ENCODE measurements around the gene HID1.
"Not testable (repeated sequence)": the region's sequence is repeated elsewhere in the genome, so short reads cannot be mapped to it uniquely, and the experiment has no call there.

HID1 gene

DNA sequence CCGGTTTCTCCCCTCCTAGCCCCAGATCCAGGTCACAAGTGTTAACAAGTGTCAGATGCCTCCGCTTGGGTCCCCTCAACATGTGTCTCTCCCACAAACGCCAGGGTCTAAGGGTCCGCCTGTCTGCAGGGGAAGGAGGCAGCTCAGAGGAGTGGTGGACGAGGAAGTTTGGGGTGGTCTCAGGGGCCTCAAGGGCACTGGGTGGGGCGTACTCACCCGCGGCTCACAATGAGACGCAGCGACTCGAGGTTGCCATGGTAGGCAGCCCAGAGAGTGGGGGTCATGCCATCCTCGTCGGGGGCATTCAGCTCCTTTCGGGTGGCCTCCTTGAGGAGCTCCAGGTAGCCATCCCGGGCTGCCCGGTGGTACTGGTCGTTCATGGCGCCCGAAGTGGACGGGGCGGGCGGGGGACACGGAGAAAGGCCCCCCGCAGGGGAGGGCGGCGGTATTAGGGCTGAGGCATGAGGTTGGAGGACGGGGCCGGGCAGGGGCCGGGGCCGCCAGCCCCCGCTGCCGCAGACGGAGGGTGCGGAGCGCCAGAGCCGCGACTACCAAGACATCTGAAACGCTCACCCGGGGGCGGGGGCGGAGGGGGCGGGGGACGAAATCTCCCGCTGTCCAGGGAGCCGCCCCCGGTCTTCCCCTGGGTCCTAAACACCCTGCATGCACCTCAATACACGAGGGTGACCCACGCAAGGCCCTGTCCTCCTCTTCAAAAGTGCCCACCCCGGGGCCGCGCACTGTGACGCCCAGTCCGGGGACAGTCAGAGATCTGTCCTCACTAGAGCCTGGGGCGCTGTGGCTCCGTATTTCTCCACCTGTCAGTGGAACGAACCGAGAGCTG lies 49.6 kb downstream of the HID1 start, which contains the start of gene USH1G:
Gene USH1G, minus strand, starts transcription at position 562 of the 844 bp plus-strand sequence. Its CDS starts 182 bp downstream, at position 380.
- peak; percentile 7 for DNase-seq (ENCODE audit: low read depth)

DNA sequence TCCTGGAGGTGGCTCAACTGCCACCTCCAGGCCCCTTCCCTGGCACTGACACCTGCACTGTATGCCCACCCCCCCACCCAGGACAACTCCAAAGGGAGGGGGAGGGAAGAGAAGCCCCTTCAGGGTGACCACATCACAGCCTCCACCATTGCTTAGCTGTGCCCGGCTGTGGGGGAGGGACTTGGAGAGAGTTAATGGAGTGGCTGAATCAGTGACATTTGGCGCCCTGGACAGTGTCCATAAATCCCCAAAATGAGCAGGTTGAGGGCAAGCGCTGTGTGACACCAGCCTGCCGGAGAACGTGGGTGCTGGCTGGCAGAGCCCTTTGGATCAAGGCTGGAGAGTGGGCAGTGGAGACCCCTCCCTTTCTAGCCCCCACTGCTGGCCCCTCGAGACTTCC lies 50.4 kb downstream of the HID1 start:
- no peak for DNase-seq (ENCODE audit: low read depth)

DNA sequence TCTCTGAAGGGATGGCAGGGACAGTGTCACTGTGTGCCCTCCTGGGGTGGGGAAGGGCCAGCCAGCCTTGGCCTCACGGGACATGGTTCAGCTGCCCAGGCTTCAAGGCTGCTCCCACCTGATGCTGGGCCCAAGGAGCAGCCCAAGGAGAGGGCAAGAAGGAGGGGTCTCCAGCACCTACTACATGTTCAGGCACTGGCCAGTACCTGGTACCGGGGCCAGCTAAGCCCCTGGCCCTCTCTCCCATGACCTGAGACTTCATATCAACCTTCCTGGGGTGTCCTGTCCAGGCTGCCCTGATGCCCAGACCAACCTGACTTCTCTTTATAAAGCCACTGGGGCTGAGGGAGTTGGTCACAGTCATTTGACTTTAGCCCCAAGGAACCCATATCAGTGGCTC lies 50.8 kb downstream of the HID1 start:
- no peak for DNase-seq (ENCODE audit: low read depth)

DNA sequence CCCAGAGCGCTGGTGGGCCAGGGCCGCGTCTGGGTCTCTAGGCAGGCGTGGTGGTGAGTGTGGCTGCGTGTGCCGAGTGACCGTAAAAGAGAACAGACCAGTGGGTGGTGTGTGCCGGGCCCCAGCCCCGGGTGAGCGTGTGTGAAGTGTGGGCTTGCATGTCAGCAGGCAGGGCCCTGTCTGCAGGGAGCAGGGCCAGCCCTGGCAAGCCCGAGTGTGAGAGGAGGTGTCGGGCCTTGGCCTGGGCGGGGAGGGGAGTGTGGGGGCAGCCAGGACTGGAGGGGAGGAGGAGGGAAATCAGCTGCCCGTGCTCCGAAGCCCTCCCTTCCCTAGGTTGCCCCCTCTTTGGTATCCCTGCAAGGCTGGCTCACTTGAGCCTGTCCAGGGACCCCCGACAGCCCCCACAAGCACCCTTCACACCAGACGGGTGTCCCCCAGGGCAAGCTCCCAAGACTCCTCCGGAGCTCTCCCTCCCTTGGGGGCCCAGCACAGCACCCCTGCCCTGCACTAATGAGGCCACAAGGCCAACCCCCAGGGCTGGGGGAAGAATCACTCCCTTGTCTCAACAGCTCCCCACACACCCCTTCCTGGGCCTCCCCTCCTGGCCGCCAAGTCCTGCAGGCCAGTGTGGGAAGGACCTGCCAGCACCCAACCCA lies 51.4 kb downstream of the HID1 start:
- no peak for DNase-seq (ENCODE audit: low read depth)

DNA sequence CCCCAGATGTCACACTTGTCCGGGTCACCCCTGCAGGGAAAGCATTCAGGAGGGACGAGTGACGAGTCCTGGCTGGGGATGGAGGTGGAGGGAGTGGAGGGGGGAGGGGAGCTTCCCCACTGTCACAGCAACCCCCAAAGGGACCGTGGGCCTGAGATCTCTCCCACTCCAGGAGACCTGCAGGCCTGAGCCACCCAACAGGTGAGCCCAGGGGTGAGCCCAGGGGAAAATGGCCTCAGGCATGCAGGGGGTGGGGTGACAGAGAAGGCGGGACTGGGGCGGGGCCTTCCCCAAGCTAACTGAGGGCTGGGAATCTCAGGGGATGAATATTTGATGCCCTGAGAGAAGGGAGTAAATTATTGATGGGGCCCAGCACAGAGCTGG lies 51.9 kb downstream of the HID1 start:
- no peak for DNase-seq (ENCODE audit: low read depth)

DNA sequence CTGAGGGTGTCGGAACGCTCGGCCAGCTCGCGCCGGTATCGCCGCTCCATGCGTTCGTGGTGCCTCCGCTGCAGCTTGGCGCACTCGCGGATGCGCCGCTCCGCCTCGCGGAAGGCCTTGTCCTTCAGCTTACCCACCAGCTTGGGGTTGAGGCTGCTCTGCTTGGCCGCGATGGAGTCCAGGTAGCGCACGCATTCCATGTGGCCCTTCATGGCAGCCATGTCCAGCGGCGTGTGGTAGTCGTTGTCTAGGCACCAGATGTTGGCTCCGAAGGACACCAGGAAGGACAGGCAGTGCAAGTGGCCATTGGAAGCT lies 52.3 kb downstream of the HID1 start:
- DNase-seq (ENCODE audit: low read depth), result no peak

DNA sequence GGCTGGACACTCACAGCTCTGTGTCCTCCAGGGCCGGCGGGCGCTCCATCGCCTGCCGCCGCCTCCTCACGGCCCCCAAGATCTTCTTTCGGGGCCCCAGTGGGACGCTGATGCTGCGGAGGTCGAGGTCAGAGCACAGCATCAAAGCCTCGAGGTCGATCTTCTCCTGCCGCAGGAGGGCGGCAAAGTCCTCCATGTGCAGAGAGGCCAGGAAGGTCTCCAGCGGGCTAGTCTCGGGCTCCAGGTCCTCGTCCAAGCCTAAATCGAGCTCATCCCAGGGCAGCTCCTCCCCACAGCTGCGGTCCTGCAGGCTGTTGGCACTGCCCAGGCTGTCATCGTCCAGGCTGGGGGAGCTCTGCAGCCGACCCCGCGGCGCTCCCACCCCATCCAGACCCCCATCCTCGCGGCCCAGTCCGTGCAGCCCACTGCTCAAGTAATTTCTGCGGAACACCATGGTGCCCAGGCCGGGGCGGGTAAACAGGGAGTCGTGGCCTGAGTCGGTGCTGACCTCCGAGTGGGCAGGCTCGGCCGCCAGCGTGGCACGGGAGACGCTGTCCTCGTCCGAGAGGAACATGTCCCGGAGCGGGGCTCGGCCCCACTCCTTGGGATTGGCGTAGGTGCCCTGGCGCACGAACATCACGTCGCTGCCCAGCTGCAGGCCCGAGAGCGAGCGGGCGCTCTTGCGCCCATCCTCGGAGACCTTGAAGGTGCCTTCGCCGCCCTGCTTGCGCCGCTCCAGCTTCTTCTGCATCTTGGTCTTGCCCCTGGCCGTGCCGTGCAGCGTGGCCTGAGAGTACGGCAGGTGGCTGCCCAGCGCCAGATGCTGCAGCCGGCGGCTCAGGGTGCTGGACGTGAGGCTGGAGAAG lies 52.9 kb downstream of the HID1 start:
- no peak for DNase-seq (ENCODE audit: low read depth)

DNA sequence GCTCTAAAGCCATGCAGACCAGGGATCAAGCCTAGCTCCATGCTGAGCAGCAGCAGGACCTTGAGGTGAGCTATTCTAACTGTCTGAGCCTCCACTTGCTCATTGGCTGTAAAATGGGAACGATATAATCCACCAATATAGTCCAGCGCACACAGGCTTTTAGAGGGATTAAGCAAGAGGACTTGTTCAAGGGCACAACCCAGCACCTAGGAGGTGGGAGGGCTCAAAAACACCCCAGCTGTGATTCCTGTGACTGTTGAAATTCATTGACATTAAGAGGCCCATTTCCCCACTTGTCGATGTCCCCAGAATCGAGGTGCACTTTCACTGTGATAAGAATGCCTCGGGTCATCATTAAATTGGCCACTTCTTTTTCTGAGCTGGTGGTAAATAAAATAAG lies 53.7 kb downstream of the HID1 start:
- DNase-seq (ENCODE audit: low read depth), result no peak

DNA sequence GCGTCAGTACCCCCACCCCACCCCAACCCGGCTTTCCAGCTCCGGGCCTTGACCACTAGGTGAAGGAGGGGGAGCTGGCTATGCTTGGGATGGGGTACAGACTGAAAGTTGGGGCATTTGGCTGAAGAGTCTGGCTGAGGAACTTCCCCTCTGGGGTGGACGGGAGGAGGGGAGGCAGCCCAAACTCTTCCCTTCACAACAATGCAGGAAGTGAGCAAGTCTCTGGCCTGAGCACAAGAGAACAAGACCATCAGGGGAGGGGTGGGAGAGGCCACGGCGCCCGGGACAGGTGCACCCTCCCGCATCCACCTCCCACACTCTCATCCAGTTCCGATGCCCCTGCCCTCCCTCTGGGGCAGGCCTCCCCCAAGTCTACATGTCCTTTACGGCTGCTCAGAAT lies 55.1 kb downstream of the HID1 start:
- no peak for DNase-seq (ENCODE audit: low read depth)

DNA sequence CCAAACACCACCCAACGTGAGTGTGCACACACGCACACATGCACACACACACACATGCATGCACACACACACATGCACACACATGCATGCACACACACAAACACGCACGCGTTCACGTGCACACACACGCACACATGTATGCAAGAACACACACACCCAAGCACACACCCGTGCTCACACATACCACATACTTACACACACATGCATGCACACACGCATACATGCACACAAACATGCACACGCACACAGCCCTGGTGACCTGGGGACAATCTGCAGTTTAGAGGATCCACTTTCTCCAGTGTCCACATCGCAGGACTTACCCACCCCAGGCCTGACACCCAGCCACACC lies 55.7 kb downstream of the HID1 start:
- DNase-seq (ENCODE audit: low read depth), result no peak

DNA sequence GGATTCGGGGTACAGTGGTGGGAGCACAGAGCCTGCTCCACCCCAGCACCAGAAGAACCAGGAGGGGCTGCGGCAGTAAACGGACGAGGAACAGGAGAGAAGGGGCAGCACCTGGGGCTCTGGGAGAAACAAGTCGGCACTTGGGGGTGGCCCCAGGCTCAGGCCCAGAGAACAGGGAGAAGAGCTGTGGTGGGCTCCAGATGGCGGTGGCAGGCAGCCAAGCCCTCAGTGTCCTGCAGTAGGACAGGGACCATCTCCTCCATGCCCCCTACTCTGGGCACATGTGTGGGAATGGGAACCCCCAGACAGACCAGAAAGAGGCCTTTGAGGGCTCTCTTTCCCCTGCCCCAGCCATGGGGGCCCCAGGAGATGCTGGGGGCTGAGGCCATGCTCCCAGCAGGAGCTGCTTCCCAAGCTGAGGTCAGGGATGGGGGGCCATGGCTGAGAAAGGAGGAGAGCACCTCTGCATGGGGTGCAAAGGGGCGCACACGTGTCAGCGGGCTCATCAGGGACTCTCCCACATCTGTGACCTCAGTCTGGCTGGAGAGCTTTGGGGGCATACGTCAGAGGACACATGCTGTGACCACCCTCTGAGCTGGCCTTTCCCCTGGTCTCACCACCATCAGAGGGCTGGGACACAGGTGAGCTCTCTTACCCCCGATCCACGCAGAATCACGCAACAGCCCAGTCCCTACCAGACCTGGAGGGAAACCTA lies 56.3 kb downstream of the HID1 start:
- DNase-seq (ENCODE audit: low read depth), result no peak

DNA sequence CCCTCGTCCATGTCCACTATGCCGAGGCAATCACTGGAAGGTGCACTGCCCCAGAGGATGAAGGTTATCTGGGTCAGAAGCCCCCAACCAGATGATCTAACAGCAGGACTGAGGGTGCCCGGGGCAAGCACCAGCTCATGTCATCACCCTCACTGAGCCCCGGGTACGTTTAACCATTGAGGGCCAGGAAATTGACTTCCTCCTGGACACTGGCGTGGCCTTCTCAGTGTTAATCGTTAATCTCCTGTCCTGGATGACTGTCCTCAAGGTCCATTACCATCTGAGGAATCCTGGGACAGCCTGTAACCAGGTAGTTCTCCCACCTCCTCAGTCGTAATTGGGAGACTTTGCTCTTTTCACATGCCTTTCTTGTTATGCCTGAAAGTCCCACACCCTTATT lies 61.1 kb downstream of the HID1 start:
- not testable (repeated sequence) for DNase-seq (ENCODE audit: low read depth)

DNA sequence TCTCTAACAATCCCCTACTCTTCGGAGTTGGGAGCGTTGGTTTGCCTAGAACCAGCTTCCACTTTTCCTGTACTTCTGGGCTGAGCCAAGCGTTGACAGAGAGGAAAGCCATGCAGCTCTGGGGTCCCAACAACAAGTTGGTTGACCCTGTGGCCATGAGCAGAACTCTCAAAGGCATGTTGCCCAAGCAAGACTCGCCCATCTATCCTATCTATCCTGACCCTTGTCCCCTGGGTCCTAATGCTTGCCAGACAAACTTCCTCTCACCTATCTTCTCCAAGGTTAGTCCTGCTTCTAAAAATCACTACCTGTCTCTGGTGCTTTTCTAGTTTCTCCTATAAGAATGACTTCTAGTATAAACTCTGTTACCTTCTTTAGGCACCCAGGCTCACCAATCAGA lies 63.5 kb downstream of the HID1 start:
- not testable (repeated sequence) for DNase-seq (ENCODE audit: low read depth)

DNA sequence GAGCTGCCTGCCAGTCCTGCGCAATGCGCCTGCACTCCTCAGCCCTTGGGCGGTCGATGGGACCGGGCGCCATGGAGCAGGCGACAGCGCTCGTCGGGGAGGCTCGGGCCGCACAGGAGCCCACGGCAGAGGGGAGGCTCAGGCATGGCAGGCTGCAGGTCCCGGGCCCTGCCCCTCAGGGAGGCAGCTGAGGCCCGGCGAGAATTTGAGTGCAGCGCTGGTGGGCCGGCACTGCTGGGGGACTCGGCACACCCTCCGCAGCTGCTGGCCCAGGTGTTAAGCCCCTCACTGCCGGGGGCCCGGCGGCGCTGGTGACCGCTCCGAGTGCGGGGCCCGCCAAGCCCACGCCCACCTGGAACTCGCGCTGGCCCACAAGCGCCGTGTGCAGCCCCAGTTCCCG lies 65.5 kb downstream of the HID1 start:
- no peak for DNase-seq (ENCODE audit: low read depth)

DNA sequence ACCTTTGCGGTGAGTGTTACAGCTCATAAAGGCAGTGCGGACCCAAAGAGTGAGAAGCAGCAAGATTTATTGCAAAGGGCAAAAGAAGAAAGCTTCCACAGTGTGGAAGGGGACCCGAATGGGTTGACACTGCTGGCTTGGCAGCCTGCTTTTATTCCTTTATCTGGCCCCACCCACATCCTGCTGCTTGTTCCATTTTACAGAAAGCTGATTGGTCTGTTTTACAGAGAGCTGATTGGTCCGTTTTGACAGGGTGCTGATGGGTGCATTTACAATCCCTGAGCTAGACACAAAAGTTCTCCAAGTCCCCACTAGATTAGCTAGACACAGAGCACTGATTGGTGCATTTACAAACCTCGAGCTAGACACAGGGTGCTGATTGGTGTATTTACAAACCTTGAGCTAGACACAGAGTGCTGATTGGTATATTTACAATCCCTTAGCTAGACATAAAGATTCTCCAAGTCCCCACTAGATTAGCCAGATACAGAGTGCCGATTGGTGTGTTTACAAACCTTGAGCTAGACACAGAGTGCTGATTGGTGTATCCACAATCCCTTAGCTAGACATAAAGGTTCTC lies 66.3 kb downstream of the HID1 start:
- DNase-seq (ENCODE audit: low read depth), result not testable (repeated sequence)

DNA sequence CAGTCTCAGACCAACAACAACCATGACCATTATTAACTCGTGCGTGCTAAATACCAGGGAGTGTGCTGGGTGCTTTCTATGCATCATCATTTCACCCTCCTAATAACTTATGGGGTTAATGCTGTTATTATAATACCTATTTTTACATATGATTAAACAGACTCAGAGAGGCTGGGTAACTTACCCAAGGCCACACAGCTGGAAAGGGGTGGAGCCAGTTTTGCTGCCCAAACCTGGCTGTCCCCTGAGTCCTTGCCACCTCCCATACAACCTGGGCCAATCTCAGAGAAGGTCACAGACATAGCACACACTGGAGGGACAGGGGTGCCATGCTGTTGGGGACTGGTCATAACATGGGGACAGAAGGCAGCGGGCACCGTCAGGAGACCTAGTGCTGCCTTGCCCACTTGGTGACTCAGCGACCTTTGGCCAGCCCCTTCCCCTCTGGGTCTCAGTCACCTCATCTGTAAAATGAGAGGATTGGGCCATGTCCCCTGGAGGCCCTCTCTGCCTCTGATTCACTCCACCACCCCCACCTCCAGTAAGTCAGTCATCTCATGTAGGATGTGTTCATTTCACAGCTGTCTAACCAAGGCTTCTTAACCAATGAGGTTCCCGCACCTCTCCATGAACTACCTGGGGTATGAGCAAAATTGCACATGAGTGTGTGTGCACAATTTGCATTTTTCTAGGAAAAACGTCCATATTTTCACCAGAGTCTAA lies 67.7 kb downstream of the HID1 start:
- DNase-seq (ENCODE audit: low read depth), result no peak

DNA sequence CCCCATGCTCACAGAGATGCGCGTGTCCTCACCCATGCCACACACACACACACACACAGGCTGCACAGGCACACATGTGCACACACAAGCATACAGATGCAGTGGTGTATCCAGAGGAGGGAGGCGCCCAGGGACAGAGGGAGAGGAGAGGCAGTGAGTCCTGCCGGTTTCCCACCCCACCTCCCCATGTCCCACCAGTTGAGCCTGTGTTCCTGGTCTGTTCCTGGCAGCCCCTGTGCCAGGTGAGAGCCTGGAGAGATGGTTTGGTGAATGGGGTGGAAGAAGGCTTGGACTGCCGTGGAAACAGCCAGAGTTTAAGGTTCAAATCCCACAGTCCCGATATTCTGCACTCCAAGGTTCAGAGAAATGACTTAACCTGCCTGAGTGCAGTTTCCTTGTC lies 68.9 kb downstream of the HID1 start:
- no peak for DNase-seq (ENCODE audit: low read depth)

DNA sequence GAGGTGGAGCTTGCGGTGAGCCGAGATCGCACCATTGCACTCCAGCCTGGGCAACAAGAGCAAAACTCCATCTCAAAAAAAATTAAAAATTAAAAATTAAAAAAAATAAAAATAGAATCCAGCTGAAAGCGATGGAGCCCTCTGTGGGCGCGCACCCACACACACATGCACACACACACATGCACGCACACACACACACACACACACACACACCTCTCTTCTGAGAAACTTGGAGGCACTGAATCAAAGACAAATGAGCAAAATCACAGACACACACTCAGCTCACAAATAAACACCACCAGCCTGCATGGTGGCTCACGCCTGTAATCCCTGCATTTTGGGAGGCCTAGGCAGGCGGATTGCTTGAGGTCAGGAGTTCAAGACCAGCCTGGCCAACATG lies 69.5 kb downstream of the HID1 start:
- no peak for DNase-seq (ENCODE audit: low read depth)

DNA sequence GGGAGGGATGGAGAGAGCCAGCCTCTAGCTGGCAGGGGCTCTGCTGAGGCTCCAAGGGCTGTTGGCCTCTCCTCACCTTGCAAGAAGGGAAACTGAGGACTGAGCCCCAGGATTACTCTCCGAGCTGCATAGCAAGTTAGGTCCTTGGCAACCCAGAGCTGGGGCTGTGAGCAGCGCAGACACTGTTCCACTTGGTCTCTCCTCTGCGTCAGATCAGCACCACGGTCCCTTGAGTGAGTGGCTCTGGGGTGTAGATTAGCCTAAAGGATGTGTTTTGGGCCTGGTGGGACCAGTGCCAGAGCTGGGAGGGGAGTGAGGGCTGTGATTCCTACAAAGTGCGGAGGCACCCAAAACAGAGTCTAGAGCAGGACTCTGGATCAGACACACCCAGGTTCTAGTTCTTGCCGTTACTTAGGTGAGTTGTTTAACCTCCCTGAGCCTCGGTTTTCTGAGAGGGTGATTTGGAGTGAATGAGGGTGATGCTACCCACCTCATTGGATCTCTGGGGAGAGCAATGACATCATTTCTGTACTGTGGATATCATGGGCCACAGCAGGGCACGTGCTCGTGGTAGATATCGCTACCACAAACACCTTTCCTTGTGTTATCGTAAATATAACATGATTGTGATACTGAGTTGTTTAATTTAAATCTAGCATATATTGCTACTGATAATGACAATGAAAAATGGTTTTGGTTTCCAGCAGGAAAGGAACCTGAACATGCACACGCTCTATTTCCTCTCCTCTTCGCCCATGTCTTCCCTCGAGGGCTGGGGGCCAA lies 71.0 kb downstream of the HID1 start:
- DNase-seq (ENCODE audit: low read depth), result no peak

Measured in amniotic epithelial cell (primary cell).